ENCODE results near the gene PLA2G2F. TPM values are rescaled to one million over a fixed set of nuclear protein-coding genes. Genes with fewer than 3 reads are reported as not detected.

PLA2G2F gene
- total and polyA plus RNA-seq, 2 donors (not counting 3 experiments of a cell fraction or from before 2014, with no cell fraction given): not detected

DNA sequence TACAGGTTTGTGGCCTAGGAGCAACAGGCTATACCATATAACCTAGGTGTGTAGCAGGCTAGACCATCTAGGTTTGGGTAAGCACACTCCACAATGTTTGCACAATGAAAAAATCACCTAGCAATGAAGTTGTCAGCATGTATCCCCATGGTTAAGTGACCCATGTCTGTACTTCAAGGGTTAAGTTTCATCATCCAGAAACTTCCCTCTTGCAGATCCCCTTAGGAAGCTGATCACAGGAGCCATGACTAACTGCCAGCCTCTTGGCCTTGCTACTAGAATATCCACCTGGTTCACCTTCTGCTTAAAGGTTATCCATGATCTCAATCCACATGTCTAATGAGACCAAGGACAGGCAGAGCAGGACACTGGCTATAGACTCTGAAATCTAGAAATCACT is 43.3 kb downstream of the PLA2G2F start:
- no TSS peak for BruUV-seq (replicated peaks)
- Histone ChIP-seq H3K9me1 (replicated peaks; ENCODE audit: control insufficient read depth, extremely low read depth, insufficient read depth, low read length) (no peaks in the 10 kb centered on the region), H3K79me2 (ENCODE audit: control insufficient read depth, insufficient read depth, low read length) (no peaks in the 10 kb centered on the region), H2AFZ (ENCODE audit: low read depth, low read length) (no peak overlapping the region), H3K9ac (replicated peaks; ENCODE audit: extremely low read depth, insufficient read depth, low read length) (no peak overlapping the region), H3K4me2 (ENCODE audit: insufficient read depth, low read length) (no peak overlapping the region), H3K27ac (ENCODE audit: insufficient read depth, low read depth, low read length) (no peak overlapping the region), H3K27me3 (ENCODE audit: control insufficient read depth in 2 of 2, insufficient read depth in 2 of 2, low read length in 2 of 2) (peaks cover 14 to 15% of the 10 kb centered on the region in 2 experiments), H4K20me1 (replicated peaks; ENCODE audit: control insufficient read depth, extremely low read depth, insufficient read depth, low read length) (no peaks in the 10 kb centered on the region), H3K9me3 (replicated peaks; ENCODE audit: control insufficient read depth, insufficient read depth, low read length) (no peaks in the 10 kb centered on the region), H3K4me1 (ENCODE audit: control insufficient read depth, extremely low read depth, insufficient read depth, low read length) (peaks cover 4% of the 10 kb centered on the region), H3K4me3 (replicated peaks in 1 of 3; ENCODE audit: insufficient read depth in 1 of 3, low read depth in 1 of 3, low read length in 3 of 3) (no peak overlapping the region), H3K36me3 (ENCODE audit: control insufficient read depth in 2 of 2, extremely low read depth in 1 of 2, insufficient read depth in 2 of 2, low read length in 2 of 2) (no peaks in the 10 kb centered on the region)
- dilution Hi-C loops (cut with MboI; ENCODE audit: extremely low pct_ligation_motif_present, low sequenced_read_pairs) (no loop called here), intact Hi-C loops (cut with micrococcal nuclease) (no loop called here)
- TF ChIP-seq JUN (IDR thresholded peaks at IDR 0.05; ENCODE audit: borderline replicate concordance, insufficient read depth, insufficient read length, low read depth) (no peak), POLR2AphosphoS5 (IDR thresholded peaks at IDR 0.05; ENCODE audit: insufficient read depth, low read depth, low read length) (no peak), MYC (IDR thresholded peaks at IDR 0.05; ENCODE audit: low read depth, low read length) (no peak), EZH2 (IDR thresholded peaks at IDR 0.05; ENCODE audit: borderline replicate concordance, low read depth, low read length, severe bottlenecking) (no peak), GATA2 (IDR thresholded peaks at IDR 0.05; ENCODE audit: insufficient read depth, insufficient read length, low read depth, low read length) (no peak), FOS (IDR thresholded peaks at IDR 0.05; ENCODE audit: borderline replicate concordance, insufficient read depth, low read length) (no peak)
- TF ChIP-seq, protein P1, sequence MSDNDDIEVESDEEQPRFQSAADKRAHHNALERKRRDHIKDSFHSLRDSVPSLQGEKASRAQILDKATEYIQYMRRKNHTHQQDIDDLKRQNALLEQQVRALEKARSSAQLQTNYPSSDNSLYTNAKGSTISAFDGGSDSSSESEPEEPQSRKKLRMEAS (IDR thresholded peaks at IDR 0.05; ENCODE audit: insufficient read depth, insufficient read length): no peak
- TF ChIP-seq, protein P2, sequence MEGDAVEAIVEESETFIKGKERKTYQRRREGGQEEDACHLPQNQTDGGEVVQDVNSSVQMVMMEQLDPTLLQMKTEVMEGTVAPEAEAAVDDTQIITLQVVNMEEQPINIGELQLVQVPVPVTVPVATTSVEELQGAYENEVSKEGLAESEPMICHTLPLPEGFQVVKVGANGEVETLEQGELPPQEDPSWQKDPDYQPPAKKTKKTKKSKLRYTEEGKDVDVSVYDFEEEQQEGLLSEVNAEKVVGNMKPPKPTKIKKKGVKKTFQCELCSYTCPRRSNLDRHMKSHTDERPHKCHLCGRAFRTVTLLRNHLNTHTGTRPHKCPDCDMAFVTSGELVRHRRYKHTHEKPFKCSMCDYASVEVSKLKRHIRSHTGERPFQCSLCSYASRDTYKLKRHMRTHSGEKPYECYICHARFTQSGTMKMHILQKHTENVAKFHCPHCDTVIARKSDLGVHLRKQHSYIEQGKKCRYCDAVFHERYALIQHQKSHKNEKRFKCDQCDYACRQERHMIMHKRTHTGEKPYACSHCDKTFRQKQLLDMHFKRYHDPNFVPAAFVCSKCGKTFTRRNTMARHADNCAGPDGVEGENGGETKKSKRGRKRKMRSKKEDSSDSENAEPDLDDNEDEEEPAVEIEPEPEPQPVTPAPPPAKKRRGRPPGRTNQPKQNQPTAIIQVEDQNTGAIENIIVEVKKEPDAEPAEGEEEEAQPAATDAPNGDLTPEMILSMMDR (IDR thresholded peaks at IDR 0.05; ENCODE audit: extremely low read depth in 1 of 2, insufficient read depth in 1 of 2, low read depth in 1 of 2, low read length in 2 of 2): no peak
- FAIRE-seq (no peak), DNase-seq (ENCODE audit: low read depth, low spot score) (no peak)
- ChIA-PET POLR2A (no interaction called here), CTCF (interaction anchor here (1.4 kb wide), 1 partner anchor 261 kb away, joined by 3 read pairs; no protein-coding TSS in a partner anchor)

All from endothelial cell of umbilical vein (primary cell).